ENCODE measurements around the gene EGR2.

GRCh38 chr10:62844280-62845011, 28.3 kb upstream of the EGR2 start:
- no peak for TF ChIP-seq CTCF (IDR thresholded peaks at IDR 0.05)
- TF ChIP-seq POLR2AphosphoS5 (IDR thresholded peaks at IDR 0.05), result no peak
- no peak for TF ChIP-seq POLR2A (IDR thresholded peaks at IDR 0.05)
